HG02852 (cell line): ENCODE data around the gene AP1M2.
A peak's percentile ranks its signal among the peaks of the same experiment; 100 is the strongest.
"Not testable (repeated sequence)": the region's sequence is repeated elsewhere in the genome, so short reads cannot be mapped to it uniquely, and the experiment has no call there.

Source experiments
- ATAC-seq: cut with Tn5 transposase; IDR thresholded peaks from one replicate; pipeline ENCODE4 v1.9.1; 2021; ENCODE audit warnings: mild to moderate bottlenecking, moderate library complexity; ENCODE audit not compliant: unreplicated experiment

Gene AP1M2

GRCh38 chr19:10565567-10566407 lies 21.3 kb downstream of the AP1M2 start, which contains the start of gene KRI1:
KRI1 (minus strand) TSS chr19:10566010; CDS start chr19:10565999, 11 bp downstream.
- ATAC-seq, result peak; percentile 39

- no peak for ATAC-seq
Measured at GRCh38 chr19:10565028-10565566, 22.0 kb downstream of the AP1M2 start.

GRCh38 chr19:10562609-10563008 lies 24.5 kb downstream of the AP1M2 start:
- ATAC-seq, result no peak

GRCh38 chr19:10560154-10560553 lies 27.0 kb downstream of the AP1M2 start:
- no peak for ATAC-seq

GRCh38 chr19:10557603-10558197 lies 29.4 kb downstream of the AP1M2 start:
- ATAC-seq, result no peak

- no peak for ATAC-seq
Measured at GRCh38 chr19:10555610-10555973, 31.5 kb downstream of the AP1M2 start.

- no peak for ATAC-seq
Measured at GRCh38 chr19:10554760-10555609, 32.1 kb downstream of the AP1M2 start.

- ATAC-seq, result no peak
Measured at GRCh38 chr19:10553943-10554381, 33.1 kb downstream of the AP1M2 start.

GRCh38 chr19:10553087-10553667 lies 33.9 kb downstream of the AP1M2 start:
- ATAC-seq, result no peak

- ATAC-seq, result no peak
Measured at GRCh38 chr19:10552510-10553053, 34.5 kb downstream of the AP1M2 start.

GRCh38 chr19:10551698-10552301 lies 35.3 kb downstream of the AP1M2 start:
- ATAC-seq, result no peak

- ATAC-seq, result not testable (repeated sequence)
Measured at GRCh38 chr19:10551006-10551405, 36.1 kb downstream of the AP1M2 start.

- ATAC-seq, result no peak
Measured at GRCh38 chr19:10550336-10550735, 36.8 kb downstream of the AP1M2 start.

- ATAC-seq, result no peak
Measured at GRCh38 chr19:10549733-10550132, 37.4 kb downstream of the AP1M2 start.

- ATAC-seq, result no peak
Measured at GRCh38 chr19:10548746-10549276, 38.3 kb downstream of the AP1M2 start.

GRCh38 chr19:10546817-10547216 lies 40.3 kb downstream of the AP1M2 start:
- ATAC-seq, result no peak

GRCh38 chr19:10544753-10545251 lies 42.3 kb downstream of the AP1M2 start:
- ATAC-seq, result no peak

GRCh38 chr19:10544242-10544752 lies 42.8 kb downstream of the AP1M2 start:
- peak; percentile 14 for ATAC-seq
